ENCODE measurements around the gene RPL10. TPM values are rescaled to one million over a fixed set of nuclear protein-coding genes. Genes with fewer than 3 reads are reported as not detected.

Gene RPL10
- total and polyA plus RNA-seq, 9 of the 15 experiments (the other 6 are each of a cell fraction or from before 2014, with no cell fraction given) = 3,774 to 7,600 (median 5,014) TPM

- TF ChIP-seq DLX4 (CRISPR knock-in tag; IDR thresholded peaks at IDR 0.05) (no peak), HNRNPLL (IDR thresholded peaks at IDR 0.05; ENCODE audit: low read depth, low read length, poor library complexity, severe bottlenecking) (no peak), AFF1 (IDR thresholded peaks at IDR 0.05; ENCODE audit: low read depth in 1 of 2, partially characterized antibody in 2 of 2) (no peak), CHD1 (IDR thresholded peaks at IDR 0.05; ENCODE audit: low read length) (no peak), MAZ (CRISPR knock-in tag; conservative IDR thresholded peaks at IDR 0.05 in 1 of 2, IDR thresholded peaks at IDR 0.05 in 1 of 2) (no peak), KDM5B (IDR thresholded peaks at IDR 0.05; ENCODE audit: insufficient replicate concordance, low read depth, low read length) (peak; percentile 33), GTF2B (IDR thresholded peaks at IDR 0.05; ENCODE audit: extremely low read depth, insufficient read length) (no peak), ARNT (IDR thresholded peaks at IDR 0.05) (no peak), RBBP5 (IDR thresholded peaks at IDR 0.05; ENCODE audit: borderline replicate concordance, insufficient read depth, low read length, poor library complexity, severe bottlenecking) (peak; percentile 55), TBL1XR1 (IDR thresholded peaks at IDR 0.05; ENCODE audit: low read length in 2 of 2) (no peak), ZNF436 (CRISPR knock-in tag; IDR thresholded peaks at IDR 0.05) (no peak), RBFOX2 (IDR thresholded peaks at IDR 0.05; ENCODE audit: low read depth, low read length) (peak; percentile 63), SLC30A9 (CRISPR knock-in tag; IDR thresholded peaks at IDR 0.05) (no peak), ZNF175 (CRISPR knock-in tag; IDR thresholded peaks at IDR 0.05; ENCODE audit: low read depth) (no peak), NFE2L1 (tag; IDR thresholded peaks at IDR 0.05; ENCODE audit: borderline replicate concordance, low read depth) (no peak), SMARCE1 (IDR thresholded peaks at IDR 0.05) (no peak), DDX20 (tag; IDR thresholded peaks at IDR 0.05; ENCODE audit: low read depth) (no peak), HSF4 (CRISPR knock-in tag; IDR thresholded peaks at IDR 0.05; ENCODE audit: borderline replicate concordance) (no peak), TSC22D4 (tag; IDR thresholded peaks at IDR 0.05) (no peak), CBX3 (IDR thresholded peaks at IDR 0.05; ENCODE audit: borderline replicate concordance in 1 of 2, low read length in 2 of 2) (no peak)
These were observed 46.0 kb downstream of the RPL10 start, which contains the start of gene FAM50A (continued) for GRCh38 chrX:154443992-154444754.

All from K562 (cell line).